Activated CD4-positive, alpha-beta memory T cell treated with anti-CD3 and anti-CD28 coated beads for 36 hours (primary cell): ENCODE data around the gene E2F8. TPM values are rescaled to one million over a fixed set of nuclear protein-coding genes. Genes with fewer than 3 reads are reported as not detected.

Experiments used
- CTCF ChIA-PET: fragments of 350-600 bp; sonication (Branson Sonifier 250); formaldehyde crosslinking; loops from one replicate; lab custom pipeline; 2021; ENCODE audit warnings: antibody characterized with exemption, inconsistent platforms; lab: Charles Lee
- POLR2A ChIA-PET: fragments of 350-600 bp; sonication (Branson Sonifier 250); formaldehyde crosslinking; loops from one replicate; lab custom pipeline; 2021; ENCODE audit warnings: antibody characterized with exemption; lab: Charles Lee
- DNase-seq: peaks from one replicate; pipeline ENCODE4 v3.0.0-alpha.2; 2020
- H3K27ac Mint-ChIP-seq: one replicate; pipeline ENCODE4 v1.8.0; 2021; ENCODE audit warnings: mixed read lengths
- H3K27me3 Mint-ChIP-seq: one replicate; pipeline ENCODE4 v1.8.0; 2021; ENCODE audit warnings: mixed read lengths
- H3K36me3 Mint-ChIP-seq: one replicate; pipeline ENCODE4 v1.8.0; 2021; ENCODE audit warnings: mixed read lengths
- H3K4me1 Mint-ChIP-seq: one replicate; pipeline ENCODE4 v1.8.0; 2021; ENCODE audit warnings: low read depth, mixed read lengths
- H3K4me3 Mint-ChIP-seq: one replicate; pipeline ENCODE4 v1.8.0; 2021; ENCODE audit warnings: mild to moderate bottlenecking, mixed read lengths
- H3K9me3 Mint-ChIP-seq: one replicate; pipeline ENCODE4 v1.8.0; 2021; ENCODE audit warnings: mixed read lengths
- intact Hi-C: fragments of 100-400 bp; cut with micrococcal nuclease; formaldehyde crosslinking; loops from one replicate; pipeline ENCODE4 v1.15.1; 2023
- total RNA-seq, 2 experiments: library from RNA; stranded (reverse); gene quantifications; one replicate each; pipeline ENCODE4 v1.2.3, GENCODE V29; 2021

Gene E2F8
- total RNA-seq, 2 experiments from 2014 or later = 16.0 to 16.5 TPM

- POLR2A ChIA-PET = no interaction called here
- Mint-ChIP-seq H3K9me3 (no peaks in the 10 kb centered on the region), H3K4me3 (no peak overlapping the region), H3K27me3 (peaks cover 61% of the 10 kb centered on the region), H3K27ac (no peak overlapping the region), H3K4me1 (peaks cover 12% of the 10 kb centered on the region), H3K36me3 (peaks cover 4% of the 10 kb centered on the region)
- CTCF ChIA-PET = interaction anchor here (1.6 kb wide), 1 partner anchor 12 kb away, joined by 5 read pairs; no protein-coding TSS in a partner anchor
- intact Hi-C loops = no loop called here
- no peak for DNase-seq
Measured at GRCh38 chr11:19246816-19247215, 6.1 kb upstream of the E2F8 start.

GRCh38 chr11:19245351-19245750 is 4.6 kb upstream of the E2F8 start:
- intact Hi-C loops = no loop called here
- H3K36me3 Mint-ChIP-seq = peaks cover 4% of the 10 kb centered on the region
- ChIA-PET CTCF (interaction anchor here (1.0 kb wide), 1 partner anchor 14 kb away, joined by 5 read pairs; no protein-coding TSS in a partner anchor), POLR2A (no interaction called here)
- H3K4me3 Mint-ChIP-seq = no peak overlapping the region
- H3K27me3 Mint-ChIP-seq = peaks cover 60% of the 10 kb centered on the region
- H3K27ac Mint-ChIP-seq = no peak overlapping the region
- H3K9me3 Mint-ChIP-seq = no peaks in the 10 kb centered on the region
- DNase-seq = no peak
- peaks cover 12% of the 10 kb centered on the region for H3K4me1 Mint-ChIP-seq

GRCh38 chr11:19244621-19245020 is 3.9 kb upstream of the E2F8 start:
- POLR2A ChIA-PET = no interaction called here

GRCh38 chr11:19244084-19244483 is 3.3 kb upstream of the E2F8 start:
- H3K4me1 Mint-ChIP-seq = peaks cover 18% of the 10 kb centered on the region
- H3K4me3 Mint-ChIP-seq = no peak overlapping the region
- H3K9me3 Mint-ChIP-seq = no peaks in the 10 kb centered on the region
- H3K36me3 Mint-ChIP-seq = peaks cover 9% of the 10 kb centered on the region
- H3K27ac Mint-ChIP-seq = no peak overlapping the region
- intact Hi-C loops = no loop called here
- no peak for DNase-seq
- peaks cover 54% of the 10 kb centered on the region for H3K27me3 Mint-ChIP-seq
- CTCF ChIA-PET = no interaction called here
- POLR2A ChIA-PET = no interaction called here

More at GRCh38 chr11:19244621-19245020, 3.9 kb upstream of the E2F8 start:
- intact Hi-C loops = no loop called here
- peaks cover 56% of the 10 kb centered on the region for H3K27me3 Mint-ChIP-seq
- no peak overlapping the region for H3K4me3 Mint-ChIP-seq
- peaks cover 15% of the 10 kb centered on the region for H3K4me1 Mint-ChIP-seq
- H3K36me3 Mint-ChIP-seq = peaks cover 6% of the 10 kb centered on the region
- CTCF ChIA-PET = interaction anchor here (1.0 kb wide), 1 partner anchor 15 kb away, joined by 5 read pairs; no protein-coding TSS in a partner anchor
- H3K27ac Mint-ChIP-seq = no peak overlapping the region
- DNase-seq = no peak
- no peaks in the 10 kb centered on the region for H3K9me3 Mint-ChIP-seq

GRCh38 chr11:19243613-19244012 is 2.9 kb upstream of the E2F8 start:
- POLR2A ChIA-PET = no interaction called here
- intact Hi-C loops = loop anchor here (2.0 kb wide), 1 partner anchor 173 kb away; no protein-coding TSS in a partner anchor

GRCh38 chr11:19243143-19243542 is 2.4 kb upstream of the E2F8 start:
- no peak overlapping the region for H3K27ac Mint-ChIP-seq
- peaks cover 46% of the 10 kb centered on the region for H3K27me3 Mint-ChIP-seq
- no peak for DNase-seq
- H3K9me3 Mint-ChIP-seq = no peaks in the 10 kb centered on the region
- ChIA-PET CTCF (no interaction called here), POLR2A (no interaction called here)
- intact Hi-C loops = loop anchor here (2.0 kb wide), 1 partner anchor 172 kb away; no protein-coding TSS in a partner anchor
- H3K4me1 Mint-ChIP-seq = peaks cover 20% of the 10 kb centered on the region
- H3K4me3 Mint-ChIP-seq = peak overlapping the region; percentile 1
- peaks cover 16% of the 10 kb centered on the region for H3K36me3 Mint-ChIP-seq

More at GRCh38 chr11:19243613-19244012, 2.9 kb upstream of the E2F8 start:
- Mint-ChIP-seq H3K27ac (no peak overlapping the region), H3K4me3 (no peak overlapping the region), H3K9me3 (no peaks in the 10 kb centered on the region), H3K27me3 (peaks cover 50% of the 10 kb centered on the region), H3K36me3 (peaks cover 13% of the 10 kb centered on the region), H3K4me1 (peaks cover 20% of the 10 kb centered on the region)
- no peak for DNase-seq
- CTCF ChIA-PET = no interaction called here

- Mint-ChIP-seq H3K27ac (peak overlapping the region; percentile 54), H3K36me3 (peaks cover 22% of the 10 kb centered on the region), H3K27me3 (peaks cover 42% of the 10 kb centered on the region), H3K4me3 (peak overlapping the region; percentile 77), H3K4me1 (peaks cover 20% of the 10 kb centered on the region), H3K9me3 (no peaks in the 10 kb centered on the region)
- ChIA-PET CTCF (interaction anchor here (0.7 to 1.5 kb wide), 2 partner anchors 18 to 172 kb away, joined by 3 to 6 read pairs; no protein-coding TSS in a partner anchor), POLR2A (no interaction called here)
- peak; percentile 25 for DNase-seq
- intact Hi-C loops = loop anchor here (2.0 kb wide), 1 partner anchor 172 kb away; no protein-coding TSS in a partner anchor
Measured at GRCh38 chr11:19242179-19242932, 1.6 kb upstream of the E2F8 start.

- CTCF ChIA-PET = interaction anchor here (0.7 to 1.5 kb wide), 3 partner anchors 18 to 171 kb away, joined by 3 to 6 read pairs (median 4); no protein-coding TSS in a partner anchor
- no peaks in the 10 kb centered on the region for H3K9me3 Mint-ChIP-seq
- H3K27me3 Mint-ChIP-seq = peaks cover 36% of the 10 kb centered on the region
- peaks cover 20% of the 10 kb centered on the region for H3K4me1 Mint-ChIP-seq
- intact Hi-C loops = loop anchor here (1.0 to 2.0 kb wide), 4 partner anchors 18 to 471 kb away; partner anchors contain the start of gene NAV2
- POLR2A ChIA-PET = no interaction called here
- peak overlapping the region; percentile 54 for H3K27ac Mint-ChIP-seq
- peak; percentile 72 for DNase-seq
- H3K4me3 Mint-ChIP-seq = peak overlapping the region; percentile 88
- H3K36me3 Mint-ChIP-seq = peaks cover 30% of the 10 kb centered on the region
Measured at GRCh38 chr11:19241260-19242178, 774 bp upstream of the E2F8 start.

GRCh38 chr11:19239039-19239438 is 1.7 kb downstream of the E2F8 start:
- POLR2A ChIA-PET = no interaction called here
- H3K36me3 Mint-ChIP-seq = peaks cover 49% of the 10 kb centered on the region
- no peak overlapping the region for H3K27ac Mint-ChIP-seq

GRCh38 chr11:19237813-19238212 is 2.9 kb downstream of the E2F8 start:
- POLR2A ChIA-PET = no interaction called here

More at GRCh38 chr11:19239039-19239438, 1.7 kb downstream of the E2F8 start:
- CTCF ChIA-PET = interaction anchor here (0.9 to 1.5 kb wide), 2 partner anchors 161 to 168 kb away, joined by 3 to 4 read pairs; no protein-coding TSS in a partner anchor
- Mint-ChIP-seq H3K9me3 (no peaks in the 10 kb centered on the region), H3K27me3 (peaks cover 25% of the 10 kb centered on the region), H3K4me1 (peaks cover 20% of the 10 kb centered on the region), H3K4me3 (peak overlapping the region; percentile 35)
- intact Hi-C loops = no loop called here
- no peak for DNase-seq

GRCh38 chr11:19237381-19237780 is 3.4 kb downstream of the E2F8 start:
- H3K4me3 Mint-ChIP-seq = no peak overlapping the region
- POLR2A ChIA-PET = no interaction called here
- H3K27me3 Mint-ChIP-seq = peaks cover 10% of the 10 kb centered on the region
- intact Hi-C loops = no loop called here
- H3K27ac Mint-ChIP-seq = no peak overlapping the region
- H3K9me3 Mint-ChIP-seq = no peaks in the 10 kb centered on the region
- no peak for DNase-seq
- peaks cover 52% of the 10 kb centered on the region for H3K36me3 Mint-ChIP-seq
- CTCF ChIA-PET = no interaction called here
- H3K4me1 Mint-ChIP-seq = peaks cover 16% of the 10 kb centered on the region

More at GRCh38 chr11:19237813-19238212, 2.9 kb downstream of the E2F8 start:
- peaks cover 20% of the 10 kb centered on the region for H3K4me1 Mint-ChIP-seq
- CTCF ChIA-PET = no interaction called here
- peaks cover 15% of the 10 kb centered on the region for H3K27me3 Mint-ChIP-seq
- H3K27ac Mint-ChIP-seq = no peak overlapping the region
- H3K36me3 Mint-ChIP-seq = peaks cover 52% of the 10 kb centered on the region
- H3K4me3 Mint-ChIP-seq = no peak overlapping the region
- no peaks in the 10 kb centered on the region for H3K9me3 Mint-ChIP-seq
- DNase-seq = no peak
- intact Hi-C loops = no loop called here
